Retina (tissue), 1 donor: Measurements from ENCODE around the gene STAT6.
"Not testable (repeated sequence)": the region's sequence is repeated elsewhere in the genome, so short reads cannot be mapped to it uniquely, and the experiment has no call there.

Experiments
- DNase-seq: peaks from one replicate; pipeline ENCODE4 v3.0.0-alpha.2; 2016

Gene STAT6

DNA sequence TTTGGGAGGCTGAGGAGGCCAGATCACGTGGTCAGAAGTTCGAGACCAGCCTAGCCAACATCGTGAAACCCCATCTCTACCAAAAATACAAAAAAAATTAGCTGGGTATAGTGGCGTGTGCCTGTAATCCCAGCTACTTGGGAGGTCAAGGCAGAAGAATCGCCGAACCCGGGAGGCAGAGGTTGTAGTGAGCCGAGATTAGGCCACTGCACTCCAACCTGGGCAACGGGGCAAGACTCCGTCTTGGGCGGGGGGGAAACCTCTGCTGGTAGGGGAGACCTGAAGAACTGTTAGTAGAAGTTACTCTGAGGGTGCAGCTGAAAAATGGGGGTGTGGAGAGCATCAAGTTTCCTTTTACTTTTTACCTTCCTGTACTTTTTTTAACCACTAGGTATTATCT lies 14.9 kb upstream of the STAT6 start:
- DNase-seq = no peak

DNA sequence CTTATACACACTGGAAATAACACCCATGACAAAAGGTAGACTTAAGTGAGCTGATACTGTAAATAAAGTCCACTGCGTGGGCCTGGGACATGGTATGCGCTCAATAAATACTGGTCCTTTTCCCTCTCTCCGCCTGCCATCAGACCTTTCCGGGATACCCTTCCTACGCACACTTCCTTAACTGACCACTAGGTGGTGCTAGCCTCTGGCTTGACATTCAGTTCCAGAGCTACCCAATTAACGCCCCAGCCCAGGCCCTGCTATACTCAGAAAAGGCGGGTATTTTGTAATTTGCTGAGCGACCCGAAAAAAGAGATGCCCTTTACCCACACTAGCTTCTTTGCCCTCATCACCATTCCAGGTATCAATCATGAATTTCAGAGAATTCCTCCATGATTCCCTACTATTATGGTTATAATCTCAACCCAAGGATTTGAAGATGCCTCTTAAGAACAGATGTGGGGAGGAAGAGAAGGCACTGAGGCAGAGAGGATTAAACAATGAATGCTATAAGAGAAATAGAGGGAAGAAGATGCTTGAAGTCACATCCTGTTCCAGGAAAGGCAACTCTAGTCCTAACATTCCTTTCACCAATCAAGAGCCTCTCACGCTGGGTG lies 13.2 kb upstream of the STAT6 start:
- DNase-seq = peak; percentile 83

DNA sequence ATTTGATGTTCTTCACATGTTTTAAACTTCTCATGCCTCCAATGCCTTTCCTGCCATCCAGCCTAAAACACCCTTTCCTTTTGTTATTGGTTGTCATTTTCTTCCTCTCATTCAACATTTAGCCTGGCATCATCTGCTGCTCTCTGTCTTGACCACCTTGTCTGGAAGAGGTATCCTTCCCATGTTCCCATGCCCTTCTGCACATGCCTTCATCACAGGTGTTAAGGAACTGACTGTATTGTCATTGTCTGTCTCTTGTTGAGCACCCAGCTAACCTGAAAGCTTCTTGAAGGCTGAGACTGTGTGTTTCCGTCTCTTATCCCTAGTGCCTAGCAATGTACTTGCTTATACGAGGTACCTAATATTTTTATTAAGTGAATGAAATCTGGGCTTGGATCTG lies 12.7 kb upstream of the STAT6 start:
- DNase-seq = no peak

DNA sequence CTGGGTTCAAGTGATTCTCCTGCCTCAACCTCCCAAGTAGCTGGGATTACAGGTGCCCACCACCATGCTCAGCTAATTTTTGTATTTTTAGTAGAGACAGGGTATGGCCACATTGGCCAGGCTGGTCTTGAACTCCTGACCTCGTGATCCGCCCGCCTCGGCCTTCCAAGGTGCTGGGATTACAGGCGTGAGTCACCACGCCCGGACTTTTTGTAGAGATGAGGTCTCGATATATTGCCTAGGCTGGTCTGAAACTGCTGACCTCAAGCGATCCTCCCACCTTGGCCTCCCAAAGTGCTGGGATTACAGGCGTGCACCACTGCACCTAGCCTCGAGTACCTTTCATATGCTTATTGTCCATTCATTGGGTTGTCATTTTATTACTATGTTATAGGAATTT lies 9.6 kb upstream of the STAT6 start:
- not testable (repeated sequence) for DNase-seq

DNA sequence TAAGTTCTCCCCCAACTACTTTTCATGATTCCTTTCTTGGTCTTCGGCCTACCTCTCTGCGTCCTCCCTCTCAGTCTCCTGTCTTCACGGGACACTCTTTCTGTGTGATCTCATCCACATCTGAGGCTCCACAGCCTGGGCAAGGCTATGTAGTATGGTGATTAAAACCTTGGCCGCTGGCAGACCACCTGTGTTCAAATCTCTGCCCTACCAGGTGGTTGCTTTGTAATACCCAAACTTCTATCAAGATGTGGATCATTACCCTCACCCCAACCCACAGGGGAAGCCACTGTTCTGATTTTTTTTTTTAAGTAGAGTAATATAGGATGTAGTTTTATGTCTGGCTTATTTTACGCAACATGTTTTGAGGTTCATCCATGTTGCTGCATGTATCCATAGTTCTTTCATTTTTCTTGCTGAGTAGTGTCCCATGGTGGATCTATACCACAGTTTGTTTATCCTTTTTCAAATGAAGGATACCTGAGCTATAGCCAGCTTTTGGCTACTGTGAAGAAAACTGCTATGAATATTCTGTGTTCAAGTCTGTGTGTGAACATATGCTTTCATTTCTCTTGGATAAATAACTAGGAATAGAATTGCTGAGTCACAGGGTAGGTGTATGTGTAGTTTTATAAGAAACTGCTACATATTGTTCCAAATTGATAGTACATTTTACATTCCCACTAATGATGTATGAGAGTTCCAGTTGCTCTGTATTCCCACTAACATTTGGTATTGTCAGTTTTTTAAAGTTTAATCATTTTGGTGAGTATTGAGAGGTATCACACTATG lies 8.3 kb upstream of the STAT6 start:
- DNase-seq = no peak

DNA sequence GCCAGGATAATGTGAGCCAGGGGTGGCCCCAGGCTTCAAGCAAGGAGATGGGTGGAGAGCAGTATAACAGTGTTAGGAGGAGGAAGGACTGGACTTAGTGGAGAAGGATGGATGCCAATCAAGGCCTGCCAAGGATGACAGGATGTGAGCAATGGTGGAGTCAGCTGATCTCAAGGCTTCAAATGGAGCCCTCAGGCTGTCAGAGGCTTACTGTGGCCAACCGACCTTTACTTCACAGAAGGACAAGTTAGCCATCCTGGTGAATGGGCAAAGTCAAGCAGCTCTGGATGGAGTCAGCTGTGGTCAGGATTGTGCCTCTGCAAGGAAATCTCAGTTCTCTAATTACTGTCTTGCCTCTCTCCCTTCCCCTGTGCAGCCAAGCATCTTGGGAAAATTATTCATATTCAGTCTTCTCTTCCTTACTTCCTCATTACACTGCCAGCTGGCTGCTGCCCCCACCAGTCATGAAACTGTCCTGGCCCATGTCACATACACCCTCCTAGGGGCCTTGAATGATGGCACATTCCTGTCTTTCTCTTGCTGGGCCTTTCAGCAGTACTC lies 7.6 kb upstream of the STAT6 start:
- no peak for DNase-seq

DNA sequence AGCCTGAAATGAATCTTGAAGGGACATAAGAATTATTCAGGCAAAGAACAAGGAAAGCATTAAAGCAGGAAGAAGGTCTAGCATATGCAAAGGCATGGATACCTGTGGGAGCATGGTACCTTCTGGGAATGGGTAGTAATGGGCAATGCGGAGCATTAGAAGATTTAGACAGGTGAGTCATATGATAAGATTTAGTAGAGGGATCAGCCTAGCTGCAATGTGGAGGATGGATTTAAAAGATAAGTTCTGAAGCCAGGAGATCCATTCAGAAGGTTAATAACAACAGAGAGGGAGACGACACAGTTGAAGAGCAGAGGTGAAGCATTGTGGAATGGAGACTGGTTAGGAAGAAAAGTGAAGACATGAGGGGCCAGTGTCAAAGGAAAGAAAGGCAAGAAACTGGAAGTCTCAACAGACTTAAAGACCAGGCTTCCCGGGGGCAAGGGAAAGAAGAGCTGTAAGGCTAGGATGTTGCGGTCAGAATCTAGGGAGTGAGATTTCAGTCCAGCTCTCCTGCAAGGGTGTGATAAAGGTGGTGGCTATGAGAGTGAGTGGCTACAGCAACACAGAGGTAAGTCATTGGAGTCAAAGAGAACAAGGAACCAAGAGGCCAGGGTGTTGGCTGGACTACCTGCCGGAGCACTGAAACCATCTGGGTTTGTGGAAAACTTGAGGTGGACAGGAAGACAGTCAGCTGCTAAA lies 5.6 kb upstream of the STAT6 start:
- no peak for DNase-seq

DNA sequence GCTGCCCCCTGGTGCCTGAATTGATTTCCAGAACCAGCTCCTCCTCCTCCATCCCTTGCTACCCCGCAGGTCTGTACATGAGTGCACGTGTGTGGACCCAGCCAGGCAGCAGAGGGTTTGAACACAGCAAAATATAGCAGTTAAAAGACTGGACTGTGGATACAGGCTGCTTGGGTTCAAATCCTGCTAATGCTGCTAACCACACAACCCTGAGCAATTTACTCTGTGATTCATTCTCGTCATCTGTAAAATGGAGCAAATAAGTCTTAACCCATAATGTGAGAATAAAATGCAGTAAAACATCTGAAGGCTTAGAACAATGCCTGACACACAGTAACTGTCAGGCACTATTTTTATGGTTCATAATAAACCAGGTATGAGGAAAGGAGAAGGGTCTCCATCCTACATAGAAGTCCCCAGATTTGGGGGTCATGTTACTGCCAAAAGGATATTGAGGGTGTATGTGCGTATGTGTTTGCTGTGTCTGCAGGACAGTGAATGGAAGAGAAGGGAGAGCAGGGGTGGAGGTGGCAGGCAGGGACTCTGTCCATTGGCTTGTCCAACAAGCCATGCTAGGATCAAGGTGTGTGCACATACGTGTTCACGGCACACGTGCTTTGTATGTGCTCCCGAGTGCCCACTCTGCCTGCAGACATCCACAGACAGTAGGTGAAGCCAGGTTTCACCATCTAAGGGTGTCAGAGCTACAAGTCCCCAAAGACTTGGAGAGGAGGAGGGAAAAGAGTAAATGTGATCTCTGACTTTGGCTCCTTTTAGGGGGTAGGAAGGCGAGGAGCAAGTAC lies 1.5 kb upstream of the STAT6 start:
- no peak for DNase-seq

DNA sequence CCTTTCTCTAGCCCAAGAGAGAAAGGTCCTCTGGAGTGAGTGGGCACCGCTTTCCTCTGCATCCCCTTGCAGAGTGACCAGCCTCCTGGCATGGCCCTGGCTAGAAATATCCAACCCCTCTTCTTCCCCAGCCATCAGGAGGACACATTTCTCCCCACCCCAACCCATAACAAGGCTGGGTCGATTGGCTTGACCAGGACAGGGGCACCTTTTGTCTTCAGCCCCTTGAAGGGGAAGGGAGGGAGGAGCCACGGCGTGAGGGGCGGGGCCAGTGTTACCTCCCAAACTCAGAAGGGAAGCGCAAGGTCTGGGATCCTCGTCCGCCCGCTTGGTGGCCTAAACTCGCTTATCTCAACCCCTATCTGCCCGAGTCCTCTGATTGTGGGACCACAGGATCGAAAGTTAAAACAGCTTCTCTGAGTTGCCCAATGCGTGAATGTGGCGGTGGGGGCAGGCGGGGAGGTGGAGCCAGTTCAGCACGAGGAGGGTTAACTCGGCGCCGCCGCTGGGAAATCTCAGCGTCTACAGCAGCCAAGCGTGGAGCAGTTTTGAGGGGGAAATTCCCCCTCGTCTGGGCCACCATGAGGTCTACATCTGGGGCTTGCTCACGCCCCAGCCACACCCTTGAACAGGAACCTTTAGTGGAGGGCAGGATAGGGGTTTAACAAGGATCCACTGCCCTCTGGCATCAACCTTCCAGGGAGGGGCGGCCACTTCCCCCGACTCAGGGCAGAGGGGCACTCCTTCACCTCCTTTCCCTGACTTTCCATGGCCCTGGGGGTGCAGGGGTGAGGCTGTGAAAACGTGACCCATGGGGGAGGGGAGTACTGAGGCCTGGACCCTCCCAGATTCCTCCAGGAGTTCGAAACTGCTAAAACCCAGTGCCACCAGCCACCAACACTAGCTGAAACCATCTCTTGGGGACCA lies 795 bp downstream of the STAT6 start:
- peak; percentile 82 for DNase-seq

DNA sequence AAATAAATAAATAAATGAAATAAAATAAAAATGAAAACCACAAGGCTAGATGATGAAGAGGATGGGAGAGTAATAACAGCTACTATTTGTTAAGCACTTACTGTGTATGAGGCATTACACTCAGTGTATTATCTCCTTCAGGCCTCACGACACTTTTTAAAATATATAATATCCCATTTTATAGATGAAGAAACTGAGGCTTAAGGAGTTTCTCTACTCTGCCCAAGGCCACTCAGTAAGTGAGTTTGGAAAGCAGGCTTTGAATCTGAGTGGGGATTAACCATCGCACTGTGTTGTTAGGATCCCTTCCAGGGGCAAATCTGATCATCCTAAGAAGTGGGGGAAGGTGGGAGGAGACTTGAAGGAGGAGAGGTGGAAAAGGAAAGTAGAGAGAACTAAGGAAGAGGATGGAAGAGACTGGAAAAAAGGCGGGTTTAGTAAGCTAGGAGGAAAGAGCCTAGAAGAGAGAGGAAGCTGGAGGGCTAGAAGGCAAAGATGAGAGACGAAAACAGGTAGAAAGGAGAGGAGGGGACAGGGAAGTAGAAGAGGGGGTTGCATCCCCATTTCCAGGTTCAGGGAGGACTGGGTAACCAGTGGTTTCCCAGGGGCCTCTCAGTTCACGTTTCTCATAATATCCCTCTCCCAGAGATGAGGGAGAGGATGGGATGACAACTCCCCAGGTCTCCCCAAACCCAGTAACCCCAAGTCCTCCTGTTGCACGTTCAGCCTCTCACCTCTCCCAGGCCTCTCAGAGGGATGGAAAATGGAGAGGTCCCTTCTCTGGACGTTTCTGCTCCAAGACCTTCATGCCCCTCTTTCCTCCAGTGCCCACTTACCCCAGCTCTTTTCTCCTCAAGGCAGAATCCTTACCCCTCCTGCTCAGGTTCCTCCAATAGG lies 1.7 kb downstream of the STAT6 start:
- DNase-seq = no peak

DNA sequence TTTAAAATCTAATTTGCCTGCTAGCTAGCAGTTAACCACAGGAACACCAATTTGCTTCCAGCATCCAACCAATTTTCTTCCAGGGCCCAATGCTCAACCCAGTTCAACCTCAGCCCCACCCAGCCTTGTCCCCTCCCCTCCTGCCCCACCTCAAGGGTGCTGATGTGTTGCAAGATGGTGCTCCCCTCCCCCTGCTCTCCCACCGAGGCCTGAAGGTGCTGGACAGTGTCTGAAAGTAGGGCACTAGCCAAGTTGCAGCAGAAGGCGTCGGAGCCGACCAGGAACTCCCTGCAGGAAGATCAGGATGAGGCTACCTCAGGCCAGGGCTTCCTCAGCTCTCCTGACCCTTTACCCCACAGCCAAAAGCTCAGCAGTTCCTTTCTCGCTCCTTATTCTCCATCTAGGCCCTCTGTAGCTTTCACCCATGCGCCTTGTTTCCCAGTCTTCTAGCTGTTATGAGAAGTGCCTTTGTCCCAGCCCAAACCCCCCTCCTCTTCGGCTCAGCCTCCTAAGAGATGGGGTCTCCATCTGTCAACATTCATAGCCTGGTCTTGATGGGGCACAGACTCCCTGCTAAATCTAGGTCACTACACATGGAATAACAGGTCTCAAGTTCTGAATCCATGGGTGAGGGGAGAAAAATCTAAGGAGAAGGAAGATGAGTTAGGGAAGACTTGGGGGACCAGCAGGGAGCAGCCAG lies 3.6 kb downstream of the STAT6 start:
- DNase-seq = peak; percentile 64

DNA sequence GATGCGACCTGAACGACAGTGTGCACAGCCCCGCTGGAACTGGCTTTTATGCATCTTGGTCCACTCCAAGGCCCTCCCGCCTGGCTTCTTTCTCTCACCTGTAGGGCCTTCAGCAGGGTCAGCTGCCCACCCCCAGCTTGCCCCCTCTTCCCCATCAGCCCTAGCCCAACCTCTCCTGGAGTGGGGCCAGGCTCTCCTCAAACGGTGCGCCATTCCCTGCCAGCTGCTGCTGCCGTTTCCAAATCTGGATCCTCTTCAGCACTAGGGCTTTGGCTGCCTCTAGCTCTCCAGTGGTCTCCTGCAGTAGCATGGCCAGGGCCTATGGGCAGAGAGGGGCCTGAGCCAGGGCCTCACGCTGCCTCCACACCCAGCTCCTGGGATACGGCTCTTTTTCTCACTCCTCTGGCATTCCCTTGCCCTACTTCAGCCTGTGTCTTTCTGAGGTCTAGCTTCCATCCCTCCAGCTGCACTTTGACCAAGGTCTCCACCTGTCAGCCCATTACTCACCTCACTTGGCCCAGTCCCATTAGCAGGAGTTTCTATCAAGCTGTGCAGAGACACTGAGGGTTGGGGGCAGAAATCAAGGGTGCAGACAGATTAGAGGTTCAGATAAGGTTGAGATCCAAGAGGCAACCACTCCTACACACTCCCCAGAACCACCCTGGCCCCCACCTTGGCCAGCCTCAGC lies 5.0 kb downstream of the STAT6 start:
- no peak for DNase-seq

DNA sequence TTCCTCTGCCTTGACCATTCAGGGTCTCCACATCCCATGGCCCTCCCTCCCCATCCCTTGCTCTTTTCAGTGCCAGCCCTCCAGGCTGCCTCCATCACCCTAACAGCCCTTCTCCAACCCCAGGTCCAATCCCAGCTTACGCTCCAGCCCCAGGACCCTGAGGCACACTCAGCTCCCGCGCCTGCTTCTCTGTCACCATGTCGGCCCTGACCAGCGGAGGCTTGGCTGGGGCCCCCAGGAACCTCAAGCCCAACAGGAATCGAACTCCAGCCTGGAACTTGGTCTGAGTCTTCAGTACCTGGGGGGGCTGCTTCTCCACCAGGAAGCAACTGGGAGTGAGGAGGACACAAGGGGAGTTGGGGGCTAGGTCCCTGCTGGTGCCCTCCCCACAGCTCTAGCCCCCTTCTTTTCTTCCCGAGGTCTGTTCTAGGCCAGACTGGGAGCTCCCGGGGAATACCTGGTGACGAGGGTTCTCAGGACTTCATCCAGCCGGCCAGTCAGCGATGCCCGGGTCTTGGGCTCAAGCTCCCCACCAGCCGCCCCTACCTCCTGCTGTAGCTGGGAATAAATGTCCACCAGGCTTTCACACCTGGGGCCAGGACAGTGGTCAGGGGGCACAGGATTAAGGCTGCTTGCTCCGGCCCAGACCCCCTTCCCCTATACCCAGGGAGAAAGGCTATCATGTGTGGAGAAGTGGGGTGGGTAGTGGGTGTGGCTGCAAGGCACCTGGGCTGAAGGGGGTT lies 6.0 kb downstream of the STAT6 start:
- no peak for DNase-seq

DNA sequence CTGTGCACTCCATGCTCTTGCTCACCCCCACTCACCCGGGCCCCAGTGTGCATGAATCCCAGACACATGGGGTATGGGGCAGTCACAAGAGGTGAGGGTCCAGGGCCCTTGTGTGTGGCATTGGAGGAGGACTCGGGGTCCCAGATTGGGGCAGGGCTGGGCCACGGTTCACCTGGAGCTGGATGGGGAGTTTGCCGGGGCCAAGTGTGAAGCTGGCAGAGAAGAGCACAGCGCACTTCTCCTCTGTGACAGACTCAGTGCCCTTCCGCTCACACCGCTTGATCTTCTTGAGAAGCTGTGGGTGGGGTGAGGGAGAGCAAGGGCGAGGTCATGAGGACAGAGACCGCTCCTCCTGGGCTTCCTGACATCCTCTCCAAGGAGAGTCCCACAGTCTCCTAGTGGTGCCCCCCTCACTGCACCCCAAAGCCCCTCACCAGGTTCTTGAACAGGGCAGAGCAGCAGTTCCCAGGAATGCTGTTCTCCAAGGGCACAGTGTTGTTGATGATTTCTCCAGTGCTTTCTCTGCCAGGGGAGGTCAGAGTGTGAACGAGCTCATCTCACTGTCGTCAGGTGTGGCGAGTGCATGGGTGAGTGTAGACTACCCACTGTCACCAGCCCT lies 6.8 kb downstream of the STAT6 start:
- DNase-seq = no peak

DNA sequence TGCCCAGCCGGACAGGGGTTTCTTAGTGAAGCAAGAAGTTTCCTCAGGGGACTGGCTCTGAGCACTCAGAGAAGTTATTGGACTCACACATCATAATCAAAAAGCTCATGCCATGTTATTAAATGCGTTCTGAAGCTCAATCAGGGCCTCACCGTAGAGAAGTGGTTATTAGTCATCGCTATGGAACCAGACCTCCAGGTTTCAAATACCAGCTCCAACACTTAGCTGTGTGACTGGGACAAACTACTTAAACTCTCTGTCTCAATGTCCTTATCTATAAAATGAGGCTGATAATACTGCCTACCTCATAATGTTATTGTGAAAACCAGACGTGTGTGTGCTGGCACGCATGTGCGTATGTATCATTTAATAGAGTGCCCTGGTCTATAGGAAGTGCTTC lies 7.3 kb downstream of the STAT6 start:
- no peak for DNase-seq

DNA sequence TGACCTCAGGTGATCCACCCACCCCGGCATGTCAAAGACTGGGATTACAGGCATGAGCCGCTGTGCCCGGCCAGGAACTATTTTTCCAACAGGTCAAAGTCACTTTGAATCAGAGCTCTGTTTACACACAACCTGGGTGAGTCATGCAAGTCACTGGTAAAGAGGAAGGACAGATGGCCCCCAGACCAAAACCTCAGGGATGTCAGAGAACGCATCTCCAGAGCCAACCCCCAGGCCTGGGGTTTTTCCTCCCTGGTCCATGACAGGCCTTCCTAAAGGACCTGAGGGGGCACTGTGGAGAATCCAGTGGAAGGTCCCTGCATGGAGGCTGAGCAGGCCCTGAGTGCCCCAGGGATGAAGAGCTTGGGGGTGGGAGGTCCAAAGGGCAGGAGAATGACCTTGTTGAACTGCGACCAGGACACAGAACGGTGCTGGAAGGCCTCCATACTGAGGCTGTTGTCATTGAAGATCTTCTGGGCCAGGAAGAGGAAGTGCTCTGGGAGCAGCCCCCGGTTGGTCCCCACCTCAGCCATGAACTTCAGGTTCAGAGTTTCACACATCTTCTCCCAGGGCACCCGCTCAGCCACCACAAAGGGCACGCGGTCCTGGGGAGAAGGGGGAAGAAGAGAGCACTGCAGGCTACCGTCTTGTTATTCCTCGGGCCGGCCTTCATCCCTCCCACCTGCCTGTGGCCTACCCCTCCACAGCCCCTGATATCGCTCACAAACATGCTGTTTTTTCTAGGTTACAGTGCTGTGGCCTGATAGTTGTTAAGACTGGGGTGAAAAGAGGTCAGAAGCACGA lies 9.1 kb downstream of the STAT6 start:
- no peak for DNase-seq

DNA sequence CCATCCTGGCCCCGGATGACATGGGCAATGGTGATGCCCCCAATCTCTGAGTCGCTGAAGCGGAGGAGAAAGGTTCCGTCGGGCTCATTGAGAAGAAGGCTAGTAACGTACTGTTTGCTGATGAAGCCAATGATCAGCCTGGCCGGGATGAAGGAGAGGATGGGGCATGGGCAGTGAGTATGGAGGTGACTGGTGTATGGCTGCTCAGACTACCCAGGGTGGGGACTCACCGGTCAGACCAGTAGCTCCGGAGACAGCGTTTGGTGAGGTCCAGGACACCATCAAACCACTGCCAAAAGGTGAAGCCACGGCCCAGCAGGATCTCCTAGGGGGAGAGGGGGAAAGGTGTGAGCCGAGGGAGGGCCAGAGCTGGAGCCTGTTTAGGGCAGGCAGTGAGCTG lies 11.4 kb downstream of the STAT6 start:
- DNase-seq = no peak
